ENCODE measurements around the gene FSIP1. TPM values are rescaled to one million over a fixed set of nuclear protein-coding genes. Genes with fewer than 3 reads are reported as not detected.

FSIP1 gene
- total and polyA plus RNA-seq, 3 experiments from 2014 or later: 0.38 to 1.3 (median 0.63) TPM

- ChIA-PET CTCF (no interaction called here), POLR2A (no interaction called here)
- no peak overlapping the region for H3K4me3 ChIP-seq (ENCODE audit: low read length)
- Mint-ChIP-seq H3K27ac (peak overlapping the region in 1 of 8 donors; percentile 45), H3K9me3 (no peaks in the 10 kb centered on the region), H3K4me3 (no peak overlapping the region), H3K27me3 (peaks cover 0 to 4% of the 10 kb centered on the region in 2 donors), H3K4me1 (peaks cover 0 to 11% (median 0%) of the 10 kb centered on the region in 3 donors), H3K36me3 (peaks cover 0 to 10% (median 0%) of the 10 kb centered on the region in 3 donors)
- H3K4me1 ChIP-seq (ENCODE audit: insufficient read depth, low read length): no peaks in the 10 kb centered on the region
- H3K27me3 ChIP-seq (ENCODE audit: insufficient read depth, low read length, poor library complexity, severe bottlenecking): no peaks in the 10 kb centered on the region
- no peaks in the 10 kb centered on the region for H3K36me3 ChIP-seq (ENCODE audit: insufficient read depth, low read length)
- H3K27ac ChIP-seq (ENCODE audit: low read depth, low read length): no peak overlapping the region
- H3K9me3 ChIP-seq (ENCODE audit: low read length): no peaks in the 10 kb centered on the region
- DNase-seq: no peak
Observed at GRCh38 chr15:39752246-39752645, 30.4 kb downstream of the FSIP1 start.

GRCh38 chr15:39748276-39748675, 34.4 kb downstream of the FSIP1 start:
- Histone ChIP-seq H3K4me1 (ENCODE audit: insufficient read depth, low read length) (no peaks in the 10 kb centered on the region), H3K27me3 (ENCODE audit: insufficient read depth, low read length, poor library complexity, severe bottlenecking) (no peaks in the 10 kb centered on the region), H3K4me3 (ENCODE audit: low read length) (no peak overlapping the region), H3K36me3 (ENCODE audit: insufficient read depth, low read length) (no peaks in the 10 kb centered on the region), H3K9me3 (ENCODE audit: low read length) (no peaks in the 10 kb centered on the region), H3K27ac (ENCODE audit: low read depth, low read length) (no peak overlapping the region)
- Mint-ChIP-seq H3K4me1 (no peaks in the 10 kb centered on the region), H3K4me3 (no peak overlapping the region), H3K9me3 (no peaks in the 10 kb centered on the region), H3K27me3 (peaks cover 4 to 22% of the 10 kb centered on the region in 2 donors), H3K36me3 (peaks cover 0 to 10% (median 0%) of the 10 kb centered on the region in 3 donors), H3K27ac (no peak overlapping the region)
- no peak for DNase-seq
- ChIA-PET CTCF (no interaction called here), POLR2A (no interaction called here)

- POLR2A ChIA-PET: no interaction called here
- no peaks in the 10 kb centered on the region for H3K9me3 Mint-ChIP-seq
Observed at GRCh38 chr15:39747326-39747725, 35.3 kb downstream of the FSIP1 start.

GRCh38 chr15:39746714-39747276, 35.8 kb downstream of the FSIP1 start:
- Mint-ChIP-seq H3K4me1 (no peaks in the 10 kb centered on the region), H3K27ac (no peak overlapping the region), H3K27me3 (peaks cover 4 to 22% of the 10 kb centered on the region in 2 donors), H3K36me3 (peaks cover 0 to 10% (median 0%) of the 10 kb centered on the region in 3 donors), H3K9me3 (no peaks in the 10 kb centered on the region), H3K4me3 (no peak overlapping the region)
- no peak for DNase-seq
- no peaks in the 10 kb centered on the region for H3K9me3 ChIP-seq (ENCODE audit: low read length)
- POLR2A ChIA-PET: no interaction called here
- no peaks in the 10 kb centered on the region for H3K36me3 ChIP-seq (ENCODE audit: insufficient read depth, low read length)
- CTCF ChIA-PET: no interaction called here
- no peaks in the 10 kb centered on the region for H3K27me3 ChIP-seq (ENCODE audit: insufficient read depth, low read length, poor library complexity, severe bottlenecking)
- no peaks in the 10 kb centered on the region for H3K4me1 ChIP-seq (ENCODE audit: insufficient read depth, low read length)
- no peak overlapping the region for H3K4me3 ChIP-seq (ENCODE audit: low read length)
- H3K27ac ChIP-seq (ENCODE audit: low read depth, low read length): no peak overlapping the region

More at GRCh38 chr15:39747326-39747725, 35.3 kb downstream of the FSIP1 start:
- peaks cover 0 to 10% (median 0%) of the 10 kb centered on the region in 3 donors for H3K36me3 Mint-ChIP-seq
- H3K27ac Mint-ChIP-seq: peak overlapping the region in 1 of 8 donors; percentile 32
- no peak overlapping the region for H3K4me3 Mint-ChIP-seq
- Histone ChIP-seq H3K27ac (ENCODE audit: low read depth, low read length) (no peak overlapping the region), H3K9me3 (ENCODE audit: low read length) (no peaks in the 10 kb centered on the region), H3K27me3 (ENCODE audit: insufficient read depth, low read length, poor library complexity, severe bottlenecking) (no peaks in the 10 kb centered on the region), H3K4me1 (ENCODE audit: insufficient read depth, low read length) (no peaks in the 10 kb centered on the region), H3K4me3 (ENCODE audit: low read length) (no peak overlapping the region), H3K36me3 (ENCODE audit: insufficient read depth, low read length) (no peaks in the 10 kb centered on the region)
- CTCF ChIA-PET: no interaction called here
- peaks cover 4 to 22% of the 10 kb centered on the region in 2 donors for H3K27me3 Mint-ChIP-seq
- no peak for DNase-seq
- no peaks in the 10 kb centered on the region for H3K4me1 Mint-ChIP-seq

- H3K9me3 Mint-ChIP-seq: no peaks in the 10 kb centered on the region
- no peak for DNase-seq
- Histone ChIP-seq H3K27ac (ENCODE audit: low read depth, low read length) (no peak overlapping the region), H3K36me3 (ENCODE audit: insufficient read depth, low read length) (no peaks in the 10 kb centered on the region), H3K4me3 (ENCODE audit: low read length) (no peak overlapping the region), H3K9me3 (ENCODE audit: low read length) (no peaks in the 10 kb centered on the region), H3K27me3 (ENCODE audit: insufficient read depth, low read length, poor library complexity, severe bottlenecking) (no peaks in the 10 kb centered on the region), H3K4me1 (ENCODE audit: insufficient read depth, low read length) (no peaks in the 10 kb centered on the region)
- H3K27me3 Mint-ChIP-seq: peaks cover 4 to 22% of the 10 kb centered on the region in 2 donors
- peaks cover 0 to 10% (median 0%) of the 10 kb centered on the region in 3 donors for H3K36me3 Mint-ChIP-seq
- no peak overlapping the region for H3K4me3 Mint-ChIP-seq
- POLR2A ChIA-PET: no interaction called here
- H3K4me1 Mint-ChIP-seq: no peaks in the 10 kb centered on the region
- CTCF ChIA-PET: no interaction called here
- no peak overlapping the region for H3K27ac Mint-ChIP-seq
Observed at GRCh38 chr15:39746176-39746575, 36.5 kb downstream of the FSIP1 start.

GRCh38 chr15:39745415-39745814, 37.2 kb downstream of the FSIP1 start:
- H3K27me3 Mint-ChIP-seq: peaks cover 4 to 22% of the 10 kb centered on the region in 2 donors

GRCh38 chr15:39744334-39745103, 38.1 kb downstream of the FSIP1 start:
- Histone ChIP-seq H3K27me3 (ENCODE audit: insufficient read depth, low read length, poor library complexity, severe bottlenecking) (no peaks in the 10 kb centered on the region), H3K36me3 (ENCODE audit: insufficient read depth, low read length) (no peaks in the 10 kb centered on the region), H3K4me1 (ENCODE audit: insufficient read depth, low read length) (no peaks in the 10 kb centered on the region), H3K9me3 (ENCODE audit: low read length) (no peaks in the 10 kb centered on the region), H3K4me3 (ENCODE audit: low read length) (no peak overlapping the region), H3K27ac (ENCODE audit: low read depth, low read length) (no peak overlapping the region)
- peaks cover 4 to 22% of the 10 kb centered on the region in 2 donors for H3K27me3 Mint-ChIP-seq
- no peaks in the 10 kb centered on the region for H3K9me3 Mint-ChIP-seq
- no peak for DNase-seq
- ChIA-PET CTCF (interaction anchor here (1.1 kb wide), 1 partner anchor 12 kb away, joined by 5 read pairs; no protein-coding TSS in a partner anchor), POLR2A (no interaction called here)
- H3K36me3 Mint-ChIP-seq: no peaks in the 10 kb centered on the region
- no peak overlapping the region for H3K27ac Mint-ChIP-seq
- H3K4me1 Mint-ChIP-seq: no peaks in the 10 kb centered on the region
- no peak overlapping the region for H3K4me3 Mint-ChIP-seq

More at GRCh38 chr15:39745415-39745814, 37.2 kb downstream of the FSIP1 start:
- peaks cover 0 to 4% (median 0%) of the 10 kb centered on the region in 3 donors for H3K36me3 Mint-ChIP-seq
- Histone ChIP-seq H3K27ac (ENCODE audit: low read depth, low read length) (no peak overlapping the region), H3K4me3 (ENCODE audit: low read length) (no peak overlapping the region), H3K4me1 (ENCODE audit: insufficient read depth, low read length) (no peaks in the 10 kb centered on the region), H3K36me3 (ENCODE audit: insufficient read depth, low read length) (no peaks in the 10 kb centered on the region), H3K27me3 (ENCODE audit: insufficient read depth, low read length, poor library complexity, severe bottlenecking) (no peaks in the 10 kb centered on the region), H3K9me3 (ENCODE audit: low read length) (no peaks in the 10 kb centered on the region)
- POLR2A ChIA-PET: no interaction called here
- CTCF ChIA-PET: interaction anchor here (1.1 kb wide), 1 partner anchor 11 kb away, joined by 5 read pairs; no protein-coding TSS in a partner anchor
- H3K9me3 Mint-ChIP-seq: no peaks in the 10 kb centered on the region
- H3K27ac Mint-ChIP-seq: no peak overlapping the region
- H3K4me1 Mint-ChIP-seq: no peaks in the 10 kb centered on the region
- H3K4me3 Mint-ChIP-seq: no peak overlapping the region
- DNase-seq: no peak

- H3K27ac Mint-ChIP-seq: no peak overlapping the region
- no peaks in the 10 kb centered on the region for H3K36me3 Mint-ChIP-seq
- peaks cover 4 to 22% of the 10 kb centered on the region in 2 donors for H3K27me3 Mint-ChIP-seq
Observed at GRCh38 chr15:39743611-39744010, 39.0 kb downstream of the FSIP1 start.

More at GRCh38 chr15:39743611-39744010, 39.0 kb downstream of the FSIP1 start:
- H3K4me3 ChIP-seq (ENCODE audit: low read length): no peak overlapping the region
- no peak overlapping the region for H3K4me3 Mint-ChIP-seq
- ChIA-PET CTCF (no interaction called here), POLR2A (no interaction called here)
- no peak overlapping the region for H3K27ac ChIP-seq (ENCODE audit: low read depth, low read length)
- DNase-seq: no peak
- H3K4me1 ChIP-seq (ENCODE audit: insufficient read depth, low read length): no peaks in the 10 kb centered on the region
- no peaks in the 10 kb centered on the region for H3K4me1 Mint-ChIP-seq
- H3K36me3 ChIP-seq (ENCODE audit: insufficient read depth, low read length): no peaks in the 10 kb centered on the region
- H3K9me3 Mint-ChIP-seq: no peaks in the 10 kb centered on the region
- no peaks in the 10 kb centered on the region for H3K9me3 ChIP-seq (ENCODE audit: low read length)
- no peaks in the 10 kb centered on the region for H3K27me3 ChIP-seq (ENCODE audit: insufficient read depth, low read length, poor library complexity, severe bottlenecking)

All from CD8-positive, alpha-beta memory T cell (primary cell).